GM10847 (cell line): ENCODE measurements around the gene STYXL2.

Source experiments
- POLR2A ChIP-seq: IDR thresholded peaks from 2 replicates; pipeline ENCODE4 v1.6.1; 2011; ENCODE audit not compliant: insufficient read length; ENCODE audit errors: extremely low read depth

STYXL2 gene

GRCh38 chr1:167136806-167137205 is 42.9 kb downstream of the STYXL2 start:
- TF ChIP-seq POLR2A: no peak

GRCh38 chr1:167137332-167137781 is 43.5 kb downstream of the STYXL2 start:
- no peak for TF ChIP-seq POLR2A

- TF ChIP-seq POLR2A: no peak
These were observed 44.1 kb downstream of the STYXL2 start for GRCh38 chr1:167137793-167138510.

- TF ChIP-seq POLR2A: no peak
These were observed 44.8 kb downstream of the STYXL2 start for GRCh38 chr1:167138703-167139102.

- TF ChIP-seq POLR2A: no peak
These were observed 48.1 kb downstream of the STYXL2 start for GRCh38 chr1:167141963-167142362.
